Neural cell (in vitro differentiated cells): ENCODE results near the gene PAX3. TPM values are rescaled to one million over a fixed set of nuclear protein-coding genes. Genes with fewer than 3 reads are reported as not detected.

ENCODE experiments used
- H2AFZ ChIP-seq: fragments of 200-600, 300-800 bp; sonication (generic), shearing (Covaris generic); 2 replicates; pipeline ENCODE4 v1.6.0; 2014; ENCODE audit warnings: low read depth, mild to moderate bottlenecking, antibody characterized with exemption, low read length, moderate library complexity
- H3F3A ChIP-seq: fragments of 200-600 bp; shearing (Covaris generic); 2 replicates; pipeline ENCODE4 v1.6.1; 2016; ENCODE audit warnings: mild to moderate bottlenecking, moderate library complexity, mixed read lengths, antibody characterized with exemption, low read length; ENCODE audit not compliant: insufficient read depth, poor library complexity, severe bottlenecking
- H3K27ac ChIP-seq: fragments of 200-600, 300-800 bp; sonication (generic), shearing (Covaris generic); 2 replicates; pipeline ENCODE4 v1.5.1; 2014; ENCODE audit warnings: mild to moderate bottlenecking, low read length, moderate library complexity
- H3K27me3 ChIP-seq: fragments of 300-800, 200-600 bp; sonication (generic), shearing (Covaris generic); 2 replicates; pipeline ENCODE4 v1.6.0; 2014; ENCODE audit warnings: mild to moderate bottlenecking, low read depth, low read length, moderate library complexity; ENCODE audit not compliant: insufficient read depth
- H3K36me3 ChIP-seq: fragments of 300-800, 200-600 bp; sonication (generic), shearing (Covaris generic); 2 replicates; pipeline ENCODE4 v1.5.1; 2014; ENCODE audit warnings: mild to moderate bottlenecking, antibody characterized with exemption, low read length, moderate library complexity; ENCODE audit not compliant: insufficient read depth
- H3K4me2 ChIP-seq: fragments of 300-800, 200-600 bp; sonication (generic), shearing (Covaris generic); 2 replicates; pipeline ENCODE4 v1.6.0; 2014; ENCODE audit warnings: mild to moderate bottlenecking, low read length
- H3K4me3 ChIP-seq: fragments of 300-800, 200-600 bp; sonication (generic), shearing (Covaris generic); 2 replicates; pipeline ENCODE4 v1.5.1; 2014; ENCODE audit warnings: mild to moderate bottlenecking, low read length, moderate library complexity
- H3K79me2 ChIP-seq: fragments of 200-600 bp; shearing (Covaris generic); replicated peaks from 2 replicates; pipeline ENCODE4 v1.6.0; 2014; ENCODE audit warnings: mild to moderate bottlenecking, low read length, moderate library complexity; ENCODE audit not compliant: insufficient read depth
- H3K9ac ChIP-seq: fragments of 300-800, 200-600 bp; sonication (generic), shearing (Covaris generic); 2 replicates; pipeline ENCODE4 v1.6.1; 2016; ENCODE audit warnings: mild to moderate bottlenecking, low read length, mixed read lengths
- H3K9me2 ChIP-seq: fragments of 200-600 bp; shearing (Covaris generic); 2 replicates; pipeline ENCODE4 v1.6.1; 2016; ENCODE audit warnings: mild to moderate bottlenecking, low read length, mixed read lengths; ENCODE audit not compliant: insufficient read depth
- H3K9me3 ChIP-seq: fragments of 200-600, 300-800 bp; sonication (generic), shearing (Covaris generic); 2 replicates; pipeline ENCODE4 v1.6.1; 2016; ENCODE audit warnings: mild to moderate bottlenecking, mixed run types, low read length, moderate library complexity, mixed read lengths
- H4K20me1 ChIP-seq: fragments of 200-600 bp; shearing (Covaris generic); 2 replicates; pipeline ENCODE4 v1.6.1; 2016; ENCODE audit warnings: mild to moderate bottlenecking, mixed run types; ENCODE audit not compliant: insufficient read depth
- CTCF ChIP-seq: fragments of 450-650 bp; IDR thresholded peaks from 2 replicates; pipeline ENCODE4 v1.5.1; 2014; ENCODE audit warnings: antibody characterized with exemption, mild to moderate bottlenecking, moderate library complexity; ENCODE audit not compliant: poor library complexity, severe bottlenecking
- EP300 ChIP-seq: fragments of 450-650 bp; conservative IDR thresholded peaks from 2 replicates; pipeline ENCODE4 v1.6.1; 2014; ENCODE audit warnings: antibody characterized with exemption, mild to moderate bottlenecking, moderate library complexity; ENCODE audit not compliant: poor library complexity, severe bottlenecking
- EZH2 ChIP-seq: fragments of 200-600, 300-800 bp; shearing (Covaris generic), sonication (generic); IDR thresholded peaks from 2 replicates; pipeline ENCODE4 v1.6.1; 2014; ENCODE audit warnings: antibody characterized with exemption, low read length, borderline replicate concordance, mild to moderate bottlenecking; ENCODE audit not compliant: insufficient read depth, poor library complexity, severe bottlenecking
- MXI1 ChIP-seq: fragments of 450-650 bp; conservative IDR thresholded peaks from 2 replicates; pipeline ENCODE4 v1.6.1; 2014; ENCODE audit warnings: antibody characterized with exemption, mild to moderate bottlenecking; ENCODE audit not compliant: poor library complexity, severe bottlenecking
- POLR2AphosphoS5 ChIP-seq: IDR thresholded peaks from 2 replicates; pipeline ENCODE4 v1.6.1; 2012
- RAD21 ChIP-seq: fragments of 450-650 bp; conservative IDR thresholded peaks from 2 replicates; pipeline ENCODE4 v1.6.1; 2014; ENCODE audit warnings: antibody characterized with exemption, mild to moderate bottlenecking, moderate library complexity
- REST ChIP-seq: IDR thresholded peaks from 2 replicates; pipeline ENCODE4 v1.6.1; 2012; ENCODE audit warnings: borderline replicate concordance
- SMC3 ChIP-seq: fragments of 450-650 bp; conservative IDR thresholded peaks from 2 replicates; pipeline ENCODE4 v1.6.1; 2014; ENCODE audit warnings: antibody characterized with exemption, mild to moderate bottlenecking, moderate library complexity; ENCODE audit not compliant: poor library complexity
- TAF1 ChIP-seq: IDR thresholded peaks from 2 replicates; pipeline ENCODE4 v1.6.1; 2012; ENCODE audit warnings: low read depth
- polyA plus RNA-seq: library from polyadenylated mRNA; depleted of rRNA; stranded (reverse); fragments of >200 nt; gene quantifications from 2 replicates; pipeline ENCODE4 v1.2.3, GENCODE V29; 2014

Gene PAX3
- polyA plus RNA-seq, 1 donor from 2014 or later = not detected

- Histone ChIP-seq H4K20me1 (no peaks in the 10 kb centered on the region), H3K9me3 (no peaks in the 10 kb centered on the region), H3K27me3 (no peaks in the 10 kb centered on the region), H3K27ac (no peak overlapping the region), H3K4me2 (no peak overlapping the region), H3K9ac (no peak overlapping the region), H3K4me3 (no peak overlapping the region), H3K9me2 (no peaks in the 10 kb centered on the region), H3K36me3 (no peaks in the 10 kb centered on the region), H2AFZ (no peak overlapping the region), H3K79me2 (no peaks in the 10 kb centered on the region), H3F3A (no peaks in the 10 kb centered on the region)
- TF ChIP-seq REST (no peak), MXI1 (no peak), TAF1 (no peak), RAD21 (no peak), EZH2 (no peak), CTCF (no peak), POLR2AphosphoS5 (no peak), EP300 (no peak), SMC3 (no peak)
Observed at GRCh38 chr2:222160944-222161343, 137.9 kb downstream of the PAX3 start.

- Histone ChIP-seq H3K9me3 (no peaks in the 10 kb centered on the region), H3K79me2 (no peaks in the 10 kb centered on the region), H3K27ac (no peak overlapping the region), H2AFZ (no peak overlapping the region), H3K27me3 (no peaks in the 10 kb centered on the region), H3K9me2 (no peaks in the 10 kb centered on the region), H3K36me3 (no peaks in the 10 kb centered on the region), H3K4me3 (no peak overlapping the region), H3K9ac (no peak overlapping the region), H4K20me1 (no peaks in the 10 kb centered on the region), H3F3A (no peaks in the 10 kb centered on the region), H3K4me2 (no peak overlapping the region)
- TF ChIP-seq EP300 = no peak
- TF ChIP-seq SMC3 = no peak
- no peak for TF ChIP-seq RAD21
- no peak for TF ChIP-seq CTCF
- TF ChIP-seq EZH2 = no peak
- TF ChIP-seq POLR2AphosphoS5 = no peak
- TF ChIP-seq MXI1 = no peak
- TF ChIP-seq TAF1 = no peak
- no peak for TF ChIP-seq REST
Observed at GRCh38 chr2:222160125-222160524, 138.7 kb downstream of the PAX3 start.
